Measurements from ENCODE around the gene SAP30BP.

Gene SAP30BP

GRCh38 chr17:75666959-75667790, at the start of gene SAP30BP, which contains the start of gene RECQL5:
TSS of gene SAP30BP (plus strand) at chr17:75667338. CDS start at chr17:75667373, 35 bp downstream.
TSS of gene RECQL5 (minus strand) at chr17:75667154. CDS start at chr17:75666557, 597 bp downstream.
- DNase-seq (ENCODE audit: low read depth in 2 of 2) = peak; percentile 96 to 97

GRCh38 chr17:75617675-75618074, 49.5 kb upstream of the SAP30BP start:
- DNase-seq (ENCODE audit: low read depth in 2 of 2) = no peak

- peak; percentile 19 to 28 for DNase-seq (ENCODE audit: low read depth in 2 of 2)
Observed at GRCh38 chr17:75619506-75620431, 47.4 kb upstream of the SAP30BP start.

GRCh38 chr17:75621489-75621888, 45.6 kb upstream of the SAP30BP start:
- DNase-seq (ENCODE audit: low read depth in 2 of 2) = no peak

- no peak for DNase-seq (ENCODE audit: low read depth in 2 of 2)
Observed at GRCh38 chr17:75622076-75622475, 45.1 kb upstream of the SAP30BP start.

GRCh38 chr17:75622771-75623273, 44.3 kb upstream of the SAP30BP start:
- DNase-seq (ENCODE audit: low read depth in 2 of 2) = no peak

GRCh38 chr17:75623386-75623785, 43.8 kb upstream of the SAP30BP start:
- DNase-seq (ENCODE audit: low read depth in 2 of 2) = no peak

GRCh38 chr17:75624021-75624420, 43.1 kb upstream of the SAP30BP start:
- DNase-seq (ENCODE audit: low read depth in 2 of 2) = no peak

- DNase-seq (ENCODE audit: low read depth in 2 of 2) = no peak
Observed at GRCh38 chr17:75624714-75625345, 42.3 kb upstream of the SAP30BP start.

GRCh38 chr17:75625813-75626486, 41.2 kb upstream of the SAP30BP start:
- peak in 1 of 2 donors; percentile 12 for DNase-seq (ENCODE audit: low read depth in 2 of 2)

GRCh38 chr17:75626496-75627038, 40.6 kb upstream of the SAP30BP start:
- no peak for DNase-seq (ENCODE audit: low read depth in 2 of 2)

GRCh38 chr17:75627094-75627493, 40.0 kb upstream of the SAP30BP start:
- DNase-seq (ENCODE audit: low read depth in 2 of 2) = no peak

GRCh38 chr17:75628425-75628824, 38.7 kb upstream of the SAP30BP start:
- no peak for DNase-seq (ENCODE audit: low read depth in 2 of 2)

- no peak for DNase-seq (ENCODE audit: low read depth in 2 of 2)
Observed at GRCh38 chr17:75629157-75629556, 38.0 kb upstream of the SAP30BP start.

GRCh38 chr17:75630071-75630917, 36.8 kb upstream of the SAP30BP start:
- no peak for DNase-seq (ENCODE audit: low read depth in 2 of 2)

- no peak for DNase-seq (ENCODE audit: low read depth in 2 of 2)
Observed at GRCh38 chr17:75631353-75631752, 35.8 kb upstream of the SAP30BP start.

- DNase-seq (ENCODE audit: low read depth in 2 of 2) = no peak
Observed at GRCh38 chr17:75632428-75632827, 34.7 kb upstream of the SAP30BP start.

- peak; percentile 75 to 86 for DNase-seq (ENCODE audit: low read depth in 2 of 2)
Observed at GRCh38 chr17:75632863-75633485, 34.2 kb upstream of the SAP30BP start, which contains the start of gene SMIM5. TSS of gene SMIM5 (plus strand) at chr17:75633434. CDS start at chr17:75640202, 6,768 bp downstream.

Data from stimulated activated CD4-positive, alpha-beta T cell treated with anti-CD3 and anti-CD28 coated beads, Interleukin-4, amount 100 ng/mL, for 48 hours (primary cell).